Lower leg skin (tissue), 4 donors: ENCODE results near the gene ELP2. TPM values are rescaled to one million over a fixed set of nuclear protein-coding genes. Genes with fewer than 3 reads are reported as not detected.
"Not testable (repeated sequence)": the region's sequence is repeated elsewhere in the genome, so short reads cannot be mapped to it uniquely, and the experiment has no call there.

Experiments
- DNase-seq, 2 donors: peaks; one replicate each; pipeline ENCODE4 v3.0.0-alpha.2; 2019; ENCODE audit warnings: low spot score in 2 of 2
- H3K4me3 ChIP-seq: fragments of 200-600 bp; sonication (generic); 2 replicates; pipeline ENCODE4 v1.5.1; 2017; ENCODE audit warnings: mild to moderate bottlenecking, low read depth; ENCODE audit not compliant: poor library complexity, severe bottlenecking
- POLR2A ChIP-seq, 2 donors: fragments of 450-650 bp; IDR thresholded peaks; one replicate each; pipeline ENCODE4 v1.6.1; 2016 to 2017; ENCODE audit warnings: antibody characterized with exemption in 2 of 2, mild to moderate bottlenecking in 1 of 2, moderate library complexity in 1 of 2
- WGBS, 2 donors: methylation state at CpG; one replicate each; pipeline ENCODE4 v1.1.5; 2018; 5-methylcytosine and 5-hydroxymethylcytosine counted together
- intact Hi-C: fragments of 100-400 bp; cut with DNase I; formaldehyde crosslinking; loops from one replicate; pipeline ENCODE4 v1.15.0; 2023; ENCODE audit warnings: low total_unique reads
- total RNA-seq, 4 donors: library from RNA; depleted of rRNA; stranded (reverse); fragments of >200 nt; gene quantifications; one replicate each; pipeline ENCODE4 v1.1.0, GENCODE V29; 2016
- TF ChIP-seq, protein P1 (sequence below), 3 donors: fragments of 450-650 bp; IDR thresholded peaks; one replicate each; pipeline ENCODE4 v1.5.1; 2016; ENCODE audit warnings: antibody characterized with exemption in 3 of 3, mild to moderate bottlenecking in 3 of 3, moderate library complexity in 2 of 3

Gene ELP2
- total RNA-seq, 4 donors from 2014 or later, result 52.6 to 67.6 (median 59.7) TPM

DNA sequence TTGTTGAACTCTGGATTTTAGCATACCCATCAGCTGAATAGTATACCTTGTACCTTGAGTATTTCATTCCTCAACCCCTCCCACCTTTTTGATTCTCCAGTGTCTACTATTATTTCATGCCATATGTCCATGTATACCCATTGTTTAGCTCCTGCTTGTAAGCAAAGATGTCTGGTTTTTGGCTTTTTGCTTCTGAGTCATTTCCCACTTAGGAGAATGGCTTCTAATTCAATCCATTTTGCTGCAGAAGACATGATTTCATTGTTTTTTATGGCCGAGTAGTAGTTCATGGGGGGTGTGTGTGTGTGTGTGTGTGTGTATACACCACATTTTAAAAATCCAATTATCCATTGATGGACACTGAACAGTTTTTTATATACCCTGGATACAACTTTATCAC is 33.3 kb downstream of the ELP2 start:
- intact Hi-C loops, result no loop called here
- DNase-seq, result no peak
- no peak overlapping the region for H3K4me3 ChIP-seq
- WGBS, 2 donors, result 78 to 90% methylated on average over 1 of the region's 1 CpG
- no peak for TF ChIP-seq POLR2A (IDR thresholded peaks at IDR 0.05)
- TF ChIP-seq, protein P1, sequence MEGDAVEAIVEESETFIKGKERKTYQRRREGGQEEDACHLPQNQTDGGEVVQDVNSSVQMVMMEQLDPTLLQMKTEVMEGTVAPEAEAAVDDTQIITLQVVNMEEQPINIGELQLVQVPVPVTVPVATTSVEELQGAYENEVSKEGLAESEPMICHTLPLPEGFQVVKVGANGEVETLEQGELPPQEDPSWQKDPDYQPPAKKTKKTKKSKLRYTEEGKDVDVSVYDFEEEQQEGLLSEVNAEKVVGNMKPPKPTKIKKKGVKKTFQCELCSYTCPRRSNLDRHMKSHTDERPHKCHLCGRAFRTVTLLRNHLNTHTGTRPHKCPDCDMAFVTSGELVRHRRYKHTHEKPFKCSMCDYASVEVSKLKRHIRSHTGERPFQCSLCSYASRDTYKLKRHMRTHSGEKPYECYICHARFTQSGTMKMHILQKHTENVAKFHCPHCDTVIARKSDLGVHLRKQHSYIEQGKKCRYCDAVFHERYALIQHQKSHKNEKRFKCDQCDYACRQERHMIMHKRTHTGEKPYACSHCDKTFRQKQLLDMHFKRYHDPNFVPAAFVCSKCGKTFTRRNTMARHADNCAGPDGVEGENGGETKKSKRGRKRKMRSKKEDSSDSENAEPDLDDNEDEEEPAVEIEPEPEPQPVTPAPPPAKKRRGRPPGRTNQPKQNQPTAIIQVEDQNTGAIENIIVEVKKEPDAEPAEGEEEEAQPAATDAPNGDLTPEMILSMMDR (IDR thresholded peaks at IDR 0.05), result no peak

DNA sequence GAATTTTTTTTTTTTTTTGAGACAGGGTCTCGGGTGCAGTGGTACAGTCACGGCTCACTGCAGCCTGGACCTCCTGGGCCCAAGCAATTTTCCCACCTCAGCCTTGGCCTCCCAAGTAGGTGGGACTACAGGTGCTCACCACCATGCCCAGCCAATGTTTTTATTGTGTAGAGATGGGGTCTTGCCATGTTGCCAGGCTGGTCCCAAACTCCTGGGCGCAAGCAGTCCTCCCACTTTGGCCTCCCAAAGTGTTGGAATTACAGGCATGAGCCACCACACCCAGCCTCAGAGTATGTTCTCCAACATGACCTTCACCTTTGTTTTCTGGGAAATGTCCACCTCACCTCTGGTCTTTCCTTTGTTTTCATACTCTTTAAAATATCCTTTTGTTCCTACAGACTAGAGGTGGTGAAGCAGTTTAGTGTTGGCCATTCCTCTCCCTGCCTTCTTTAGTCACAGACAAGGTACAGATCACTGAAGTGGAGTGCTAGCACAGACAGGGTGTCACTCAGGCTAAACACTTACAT is 38.1 kb downstream of the ELP2 start:
- WGBS, 2 donors, result 93 to 98% methylated on average over 3 of the region's 3 CpGs
- intact Hi-C loops, result no loop called here
- TF ChIP-seq, protein P1 (IDR thresholded peaks at IDR 0.05), result no peak
- TF ChIP-seq POLR2A (IDR thresholded peaks at IDR 0.05), result no peak

DNA sequence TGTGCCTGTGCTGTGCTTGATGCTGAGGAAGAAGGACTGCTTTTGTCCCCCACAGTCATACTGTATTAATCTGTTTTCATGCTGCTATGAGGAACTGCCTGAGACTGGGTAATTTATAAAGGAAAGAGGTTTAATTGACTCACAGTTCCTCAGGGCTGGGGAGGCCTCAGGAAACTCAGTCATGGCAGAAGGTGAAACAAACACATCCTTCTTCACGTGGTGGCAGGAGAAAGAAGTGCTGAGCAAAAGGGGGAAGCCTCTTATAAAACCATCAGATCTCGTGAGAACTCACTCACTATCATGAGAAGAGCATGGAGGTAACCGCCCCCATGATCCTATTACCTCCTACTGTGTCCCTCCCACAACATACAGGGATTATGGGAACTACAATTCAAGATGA is 38.6 kb downstream of the ELP2 start:
- intact Hi-C loops, result not testable (repeated sequence)
- 83 to 90% methylated on average over 3 of the region's 3 CpGs for WGBS, 2 donors

More for the DNA sequence above, 38.1 kb downstream of the ELP2 start:
- H3K4me3 ChIP-seq, result no peak overlapping the region
- DNase-seq, result no peak

DNA sequence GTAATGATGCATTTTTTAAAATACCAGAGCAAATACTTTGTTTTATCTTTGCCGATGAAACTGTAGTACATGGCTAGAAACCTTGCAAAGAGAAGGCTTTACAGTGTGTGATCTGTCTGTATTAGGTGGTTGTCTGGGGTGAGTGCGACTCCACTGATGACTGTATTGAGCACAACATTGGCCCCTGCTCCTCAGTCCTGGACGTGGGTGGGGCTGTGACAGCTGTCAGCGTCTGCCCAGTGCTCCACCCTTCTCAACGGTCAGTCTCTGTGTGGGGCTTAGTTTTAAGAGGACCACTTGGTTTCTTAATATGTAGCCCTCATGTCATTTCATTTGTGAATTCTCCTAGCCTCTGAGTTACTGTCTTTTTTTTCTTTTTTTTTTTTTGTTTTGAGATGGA is 40.2 kb downstream of the ELP2 start:
- TF ChIP-seq POLR2A (IDR thresholded peaks at IDR 0.05), result no peak
- TF ChIP-seq, protein P1 (IDR thresholded peaks at IDR 0.05), result no peak
- intact Hi-C loops, result no loop called here
- DNase-seq, result no peak
- 73 to 84% methylated on average over 5 of the region's 5 CpGs for WGBS, 2 donors
- no peak overlapping the region for H3K4me3 ChIP-seq

More for the DNA sequence above, 38.6 kb downstream of the ELP2 start:
- not testable (repeated sequence) for DNase-seq, H3K4me3 ChIP-seq

DNA sequence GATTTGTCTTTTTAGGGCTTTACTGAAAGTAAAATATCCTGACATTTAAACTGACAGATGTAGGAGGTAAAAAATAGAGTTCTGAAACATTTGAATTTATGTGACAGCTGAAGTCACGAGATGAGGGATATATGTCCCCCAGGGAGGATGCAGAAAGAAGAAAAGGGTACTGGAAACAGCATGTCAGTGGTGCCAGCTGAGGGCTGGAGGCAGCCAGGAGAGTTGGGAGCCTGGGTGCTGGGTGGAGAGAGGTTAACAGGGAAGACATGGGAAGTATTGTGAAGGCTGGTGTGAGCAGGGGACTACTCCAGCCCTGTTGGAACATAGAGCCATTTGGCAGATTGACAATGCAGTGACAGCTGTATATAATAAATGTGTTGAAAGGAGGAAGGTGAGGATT is 45.8 kb downstream of the ELP2 start:
- DNase-seq, result no peak
- H3K4me3 ChIP-seq, result no peak overlapping the region
- WGBS, 2 donors, result 74 to 86% methylated on average over 1 of the region's 1 CpG
- no peak for TF ChIP-seq POLR2A (IDR thresholded peaks at IDR 0.05)
- TF ChIP-seq, protein P1 (IDR thresholded peaks at IDR 0.05), result no peak
- intact Hi-C loops, result no loop called here

DNA sequence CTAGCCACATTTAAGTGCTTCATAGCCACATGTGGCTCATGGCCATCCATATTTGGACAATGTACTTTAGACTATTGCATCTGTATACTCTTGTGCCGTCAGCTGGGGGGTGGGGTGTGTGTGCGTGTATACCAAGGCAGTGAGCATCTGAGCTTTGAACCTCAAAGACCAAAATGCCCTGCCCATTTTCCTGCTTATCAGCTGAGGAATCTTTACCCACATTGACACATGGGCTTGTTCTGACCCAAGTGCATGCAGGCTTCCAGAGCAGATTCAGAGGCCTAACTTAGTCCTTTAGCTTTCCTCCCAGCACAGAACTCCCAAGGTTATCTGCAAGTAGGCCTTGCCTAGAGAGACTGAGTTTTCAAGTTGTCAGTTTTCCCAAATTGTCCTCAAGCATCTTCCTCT is 46.5 kb downstream of the ELP2 start:
- DNase-seq, result no peak
- TF ChIP-seq, protein P1 (IDR thresholded peaks at IDR 0.05), result no peak
- no peak for TF ChIP-seq POLR2A (IDR thresholded peaks at IDR 0.05)
- intact Hi-C loops, result no loop called here
- H3K4me3 ChIP-seq, result no peak overlapping the region
- 88 to 94% methylated on average over 2 of the region's 2 CpGs for whole genome bisulfite sequencing, 2 donors
